HepG2 (cell line): Measurements from ENCODE around the gene FAH. TPM values are rescaled to one million over a fixed set of nuclear protein-coding genes. Genes with fewer than 3 reads are reported as not detected.

Experiments
- FOSL2 ChIP-seq: sonication (generic); formaldehyde crosslinking; IDR thresholded peaks from 2 replicates; pipeline ENCODE4 v1.4.0; 2020; ENCODE audit warnings: missing genetic modification reagents
- HNF4A ChIP-seq: sonication (generic); formaldehyde crosslinking; IDR thresholded peaks from 2 replicates; pipeline ENCODE4 v1.4.0; 2020; ENCODE audit warnings: missing genetic modification reagents
- IKZF4 ChIP-seq: sonication (generic); formaldehyde crosslinking; IDR thresholded peaks from 2 replicates; pipeline ENCODE4 v1.5.1; 2020; ENCODE audit warnings: borderline replicate concordance, mild to moderate bottlenecking, low read depth, missing genetic modification reagents; ENCODE audit errors: not compliant biosample characterization
- LCORL ChIP-seq, 2 experiments: fragments of 450-650 bp in 1 of 2; sonication (generic) in 1 of 2; formaldehyde crosslinking in 1 of 2; IDR thresholded peaks; 2 replicates each; pipeline versions ENCODE4 v1.5.0 to v1.6.1; 2017 to 2020; ENCODE audit warnings: antibody characterized with exemption in 1 of 2, missing genetic modification reagents in 1 of 2
- MYC ChIP-seq: sonication (generic); formaldehyde crosslinking; IDR thresholded peaks from 2 replicates; pipeline ENCODE4 v1.9.0; 2021; ENCODE audit warnings: missing genetic modification reagents, borderline replicate concordance
- NFYB ChIP-seq: sonication (generic); formaldehyde crosslinking; IDR thresholded peaks from 2 replicates; pipeline ENCODE4 v1.4.0; 2020; ENCODE audit warnings: missing genetic modification reagents
- SALL1 ChIP-seq: sonication (generic); formaldehyde crosslinking; IDR thresholded peaks from 2 replicates; pipeline ENCODE4 v1.8.0; 2022; ENCODE audit warnings: mild to moderate bottlenecking, missing genetic modification reagents
- SIX4 ChIP-seq: sonication (generic); formaldehyde crosslinking; IDR thresholded peaks from 2 replicates; pipeline ENCODE4 v1.4.0; 2020; ENCODE audit warnings: missing genetic modification reagents
- SP1 ChIP-seq, 2 experiments: fragments of 450-650 bp in 1 of 2; sonication (generic) in 1 of 2; formaldehyde crosslinking in 1 of 2; IDR thresholded peaks; 2 replicates each; pipeline versions ENCODE4 v1.4.0 to v1.6.1; 2016 to 2020; ENCODE audit warnings: missing genetic modification reagents in 1 of 2
- TAF15 ChIP-seq: fragments of 200-400 bp; formaldehyde crosslinking; IDR thresholded peaks from one replicate; pipeline ENCODE4 v1.6.1; 2018; ENCODE audit warnings: mild to moderate bottlenecking, low read depth, low read length; ENCODE audit not compliant: poor library complexity, severe bottlenecking
- YEATS2 ChIP-seq: sonication (generic); formaldehyde crosslinking; IDR thresholded peaks from 2 replicates; pipeline ENCODE4 v1.4.0; 2020; ENCODE audit warnings: missing genetic modification reagents, borderline replicate concordance
- ZNF124 ChIP-seq: sonication (generic); formaldehyde crosslinking; IDR thresholded peaks from 2 replicates; pipeline ENCODE4 v1.4.0; 2020; ENCODE audit warnings: missing genetic modification reagents
- ZNF253 ChIP-seq: sonication (generic); formaldehyde crosslinking; IDR thresholded peaks from 2 replicates; pipeline ENCODE4 v1.8.0; 2022; ENCODE audit warnings: mild to moderate bottlenecking, missing genetic modification reagents, borderline replicate concordance
- ZNF451 ChIP-seq: sonication (generic); formaldehyde crosslinking; IDR thresholded peaks from 2 replicates; pipeline ENCODE4 v1.5.0; 2020; ENCODE audit warnings: mild to moderate bottlenecking, missing genetic modification reagents
- ZNF570 ChIP-seq: sonication (generic); formaldehyde crosslinking; IDR thresholded peaks from 2 replicates; pipeline ENCODE4 v1.4.0; 2020; ENCODE audit warnings: mild to moderate bottlenecking, missing genetic modification reagents, borderline replicate concordance
- ZNF792 ChIP-seq: IDR thresholded peaks from 2 replicates; pipeline ENCODE4 v1.6.1; 2016
- polyA plus RNA-seq, 8 experiments: library from polyadenylated mRNA; depleted of rRNA in 3 of 8; stranded (reverse) in 7 of 8; unstranded in 1 of 8; fragments of >200 nt; fragmentation: Illumina TruSeq in 4 of 8; extraction: Trizol in 4 of 8; gene quantifications; 2 replicates each; pipeline versions ENCODE4 v1.2.1 to v1.2.3, GENCODE V29; 2011 to 2016; ENCODE audit warnings: low read depth in 4 of 8, missing spikeins in 1 of 8, mixed read lengths in 1 of 8; ENCODE audit not compliant: insufficient read depth in 1 of 8
- total RNA-seq, 5 experiments: library from RNA; depleted of rRNA; stranded (reverse); fragments of >200 nt; fragmentation: Illumina TruSeq; extraction: Trizol; gene quantifications; 2 replicates each; pipeline ENCODE4 v1.2.3, GENCODE V29; 2016; ENCODE audit warnings: low read depth in 1 of 5
- TF ChIP-seq, protein P1 (sequence below): sonication (generic); formaldehyde crosslinking; IDR thresholded peaks from 2 replicates; pipeline ENCODE4 v1.4.0; 2020; ENCODE audit warnings: missing genetic modification reagents, borderline replicate concordance
- TF ChIP-seq, protein P2 (sequence below): sonication (generic); formaldehyde crosslinking; IDR thresholded peaks from 2 replicates; pipeline ENCODE4 v1.9.0; 2021; ENCODE audit warnings: missing genetic modification reagents, mild to moderate bottlenecking, borderline replicate concordance
- TF ChIP-seq, protein P3 (sequence below): sonication (generic); formaldehyde crosslinking; IDR thresholded peaks from 2 replicates; pipeline ENCODE4 v1.8.1; 2023; ENCODE audit warnings: mild to moderate bottlenecking, missing genetic modification reagents
- TF ChIP-seq, protein P4 (sequence below): sonication (generic); formaldehyde crosslinking; conservative IDR thresholded peaks from 2 replicates; pipeline ENCODE4 v1.4.0; 2020; ENCODE audit warnings: missing genetic modification reagents

Gene FAH
- total and polyA plus RNA-seq, 2 of the 13 experiments (the other 11 are each of a cell fraction or from before 2014, with no cell fraction given): 36.6 to 75.0 TPM

- TF ChIP-seq, protein P1, sequence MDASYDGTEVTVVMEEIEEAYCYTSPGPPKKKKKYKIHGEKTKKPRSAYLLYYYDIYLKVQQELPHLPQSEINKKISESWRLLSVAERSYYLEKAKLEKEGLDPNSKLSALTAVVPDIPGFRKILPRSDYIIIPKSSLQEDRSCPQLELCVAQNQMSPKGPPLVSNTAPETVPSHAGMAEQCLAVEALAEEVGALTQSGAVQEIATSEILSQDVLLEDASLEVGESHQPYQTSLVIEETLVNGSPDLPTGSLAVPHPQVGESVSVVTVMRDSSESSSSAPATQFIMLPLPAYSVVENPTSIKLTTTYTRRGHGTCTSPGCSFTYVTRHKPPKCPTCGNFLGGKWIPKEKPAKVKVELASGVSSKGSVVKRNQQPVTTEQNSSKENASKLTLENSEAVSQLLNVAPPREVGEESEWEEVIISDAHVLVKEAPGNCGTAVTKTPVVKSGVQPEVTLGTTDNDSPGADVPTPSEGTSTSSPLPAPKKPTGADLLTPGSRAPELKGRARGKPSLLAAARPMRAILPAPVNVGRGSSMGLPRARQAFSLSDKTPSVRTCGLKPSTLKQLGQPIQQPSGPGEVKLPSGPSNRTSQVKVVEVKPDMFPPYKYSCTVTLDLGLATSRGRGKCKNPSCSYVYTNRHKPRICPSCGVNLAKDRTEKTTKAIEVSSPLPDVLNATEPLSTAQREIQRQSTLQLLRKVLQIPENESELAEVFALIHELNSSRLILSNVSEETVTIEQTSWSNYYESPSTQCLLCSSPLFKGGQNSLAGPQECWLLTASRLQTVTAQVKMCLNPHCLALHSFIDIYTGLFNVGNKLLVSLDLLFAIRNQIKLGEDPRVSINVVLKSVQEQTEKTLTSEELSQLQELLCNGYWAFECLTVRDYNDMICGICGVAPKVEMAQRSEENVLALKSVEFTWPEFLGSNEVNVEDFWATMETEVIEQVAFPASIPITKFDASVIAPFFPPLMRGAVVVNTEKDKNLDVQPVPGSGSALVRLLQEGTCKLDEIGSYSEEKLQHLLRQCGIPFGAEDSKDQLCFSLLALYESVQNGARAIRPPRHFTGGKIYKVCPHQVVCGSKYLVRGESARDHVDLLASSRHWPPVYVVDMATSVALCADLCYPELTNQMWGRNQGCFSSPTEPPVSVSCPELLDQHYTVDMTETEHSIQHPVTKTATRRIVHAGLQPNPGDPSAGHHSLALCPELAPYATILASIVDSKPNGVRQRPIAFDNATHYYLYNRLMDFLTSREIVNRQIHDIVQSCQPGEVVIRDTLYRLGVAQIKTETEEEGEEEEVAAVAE (CRISPR knock-in tag): no peak
- TF ChIP-seq MYC (no peak), YEATS2 (CRISPR knock-in tag) (no peak), SALL1 (CRISPR knock-in tag) (peak; percentile 13; the same call in 1 of the 2 replicates), ZNF451 (no peak), FOSL2 (0 out of 2 replicates have a peak, but pooled peaks have one; percentile 13), HNF4A (CRISPR knock-in tag) (peak; percentile 82), ZNF253 (CRISPR knock-in tag) (no peak), SIX4 (CRISPR knock-in tag) (no peak), ZNF570 (CRISPR knock-in tag) (no peak), ZNF124 (no peak), NFYB (CRISPR knock-in tag) (no peak), LCORL (IDR thresholded peaks at IDR 0.05) (no peak), LCORL (CRISPR knock-in tag; IDR thresholded peaks at IDR 0.05) (no peak), IKZF4 (no peak), TAF15 (no peak), SP1 (IDR thresholded peaks at IDR 0.05) (no peak), SP1 (CRISPR knock-in tag; IDR thresholded peaks at IDR 0.05) (no peak), ZNF792 (no peak)
- TF ChIP-seq, protein P2, sequence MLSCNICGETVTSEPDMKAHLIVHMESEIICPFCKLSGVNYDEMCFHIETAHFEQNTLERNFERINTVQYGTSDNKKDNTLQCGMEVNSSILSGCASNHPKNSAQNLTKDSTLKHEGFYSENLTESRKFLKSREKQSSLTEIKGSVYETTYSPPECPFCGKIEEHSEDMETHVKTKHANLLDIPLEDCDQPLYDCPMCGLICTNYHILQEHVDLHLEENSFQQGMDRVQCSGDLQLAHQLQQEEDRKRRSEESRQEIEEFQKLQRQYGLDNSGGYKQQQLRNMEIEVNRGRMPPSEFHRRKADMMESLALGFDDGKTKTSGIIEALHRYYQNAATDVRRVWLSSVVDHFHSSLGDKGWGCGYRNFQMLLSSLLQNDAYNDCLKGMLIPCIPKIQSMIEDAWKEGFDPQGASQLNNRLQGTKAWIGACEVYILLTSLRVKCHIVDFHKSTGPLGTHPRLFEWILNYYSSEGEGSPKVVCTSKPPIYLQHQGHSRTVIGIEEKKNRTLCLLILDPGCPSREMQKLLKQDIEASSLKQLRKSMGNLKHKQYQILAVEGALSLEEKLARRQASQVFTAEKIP (CRISPR knock-in tag): no peak
- TF ChIP-seq, protein P3, sequence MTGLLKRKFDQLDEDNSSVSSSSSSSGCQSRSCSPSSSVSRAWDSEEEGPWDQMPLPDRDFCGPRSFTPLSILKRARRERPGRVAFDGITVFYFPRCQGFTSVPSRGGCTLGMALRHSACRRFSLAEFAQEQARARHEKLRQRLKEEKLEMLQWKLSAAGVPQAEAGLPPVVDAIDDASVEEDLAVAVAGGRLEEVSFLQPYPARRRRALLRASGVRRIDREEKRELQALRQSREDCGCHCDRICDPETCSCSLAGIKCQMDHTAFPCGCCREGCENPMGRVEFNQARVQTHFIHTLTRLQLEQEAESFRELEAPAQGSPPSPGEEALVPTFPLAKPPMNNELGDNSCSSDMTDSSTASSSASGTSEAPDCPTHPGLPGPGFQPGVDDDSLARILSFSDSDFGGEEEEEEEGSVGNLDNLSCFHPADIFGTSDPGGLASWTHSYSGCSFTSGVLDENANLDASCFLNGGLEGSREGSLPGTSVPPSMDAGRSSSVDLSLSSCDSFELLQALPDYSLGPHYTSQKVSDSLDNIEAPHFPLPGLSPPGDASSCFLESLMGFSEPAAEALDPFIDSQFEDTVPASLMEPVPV (CRISPR knock-in tag): no peak
- TF ChIP-seq, protein P4, sequence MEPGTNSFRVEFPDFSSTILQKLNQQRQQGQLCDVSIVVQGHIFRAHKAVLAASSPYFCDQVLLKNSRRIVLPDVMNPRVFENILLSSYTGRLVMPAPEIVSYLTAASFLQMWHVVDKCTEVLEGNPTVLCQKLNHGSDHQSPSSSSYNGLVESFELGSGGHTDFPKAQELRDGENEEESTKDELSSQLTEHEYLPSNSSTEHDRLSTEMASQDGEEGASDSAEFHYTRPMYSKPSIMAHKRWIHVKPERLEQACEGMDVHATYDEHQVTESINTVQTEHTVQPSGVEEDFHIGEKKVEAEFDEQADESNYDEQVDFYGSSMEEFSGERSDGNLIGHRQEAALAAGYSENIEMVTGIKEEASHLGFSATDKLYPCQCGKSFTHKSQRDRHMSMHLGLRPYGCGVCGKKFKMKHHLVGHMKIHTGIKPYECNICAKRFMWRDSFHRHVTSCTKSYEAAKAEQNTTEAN (CRISPR knock-in tag): peak; percentile 36; the same call in 1 of the 2 replicates
These were observed 8.7 kb downstream of the FAH start (continued) for GRCh38 chr15:80161468-80162016.
